ENCODE results near the gene TXN.

The TXN gene

DNA sequence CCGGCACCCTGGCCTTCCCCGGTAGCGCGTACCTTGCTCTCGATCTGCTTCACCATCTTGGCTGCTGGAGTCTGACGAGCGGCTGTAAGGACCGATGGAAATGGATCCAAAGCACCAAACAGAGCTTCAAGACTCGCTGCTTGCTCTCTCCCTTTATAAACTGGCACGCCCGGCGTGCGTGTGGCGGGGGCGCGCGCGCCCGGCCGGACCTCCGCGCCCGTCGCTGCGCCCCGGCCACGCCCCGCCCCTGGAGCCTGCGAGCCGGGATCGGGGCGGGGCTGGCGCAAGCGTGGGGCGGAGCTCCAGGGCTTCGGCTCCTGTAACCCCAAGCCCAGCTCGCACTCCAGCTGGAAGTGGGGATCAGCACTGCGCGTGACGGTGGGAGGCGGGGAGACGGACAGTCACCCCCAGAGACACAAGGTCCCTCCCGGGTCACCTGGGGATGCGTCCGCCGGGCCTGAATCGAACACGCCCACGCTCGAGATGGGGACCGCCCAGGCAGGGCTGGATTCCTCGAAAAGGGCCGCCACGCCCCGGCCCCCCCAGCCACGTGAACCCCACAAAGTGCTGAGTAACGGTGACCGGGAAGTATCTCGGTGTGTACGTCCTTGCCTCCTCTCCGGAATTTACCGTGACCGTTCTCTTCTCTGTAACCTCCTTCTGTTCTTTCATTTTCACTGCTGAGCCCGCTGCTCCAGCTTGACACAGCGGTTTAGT lies at the start of gene TXN:
TSS of gene TXN (minus strand) at position 128 of the 717 bp plus-strand sequence. CDS start at position 56, 72 bp downstream.
- H3K27ac Mint-ChIP-seq, result peak within 1 kb of the TSS; percentile 99
- H3K4me3 Mint-ChIP-seq, result peak within 1 kb of the TSS; percentile 99
- peaks cover 57% of the 10 kb centered on the region for H3K4me1 Mint-ChIP-seq
- peak; percentile 91 for DNase-seq
- TF ChIP-seq, protein P1, sequence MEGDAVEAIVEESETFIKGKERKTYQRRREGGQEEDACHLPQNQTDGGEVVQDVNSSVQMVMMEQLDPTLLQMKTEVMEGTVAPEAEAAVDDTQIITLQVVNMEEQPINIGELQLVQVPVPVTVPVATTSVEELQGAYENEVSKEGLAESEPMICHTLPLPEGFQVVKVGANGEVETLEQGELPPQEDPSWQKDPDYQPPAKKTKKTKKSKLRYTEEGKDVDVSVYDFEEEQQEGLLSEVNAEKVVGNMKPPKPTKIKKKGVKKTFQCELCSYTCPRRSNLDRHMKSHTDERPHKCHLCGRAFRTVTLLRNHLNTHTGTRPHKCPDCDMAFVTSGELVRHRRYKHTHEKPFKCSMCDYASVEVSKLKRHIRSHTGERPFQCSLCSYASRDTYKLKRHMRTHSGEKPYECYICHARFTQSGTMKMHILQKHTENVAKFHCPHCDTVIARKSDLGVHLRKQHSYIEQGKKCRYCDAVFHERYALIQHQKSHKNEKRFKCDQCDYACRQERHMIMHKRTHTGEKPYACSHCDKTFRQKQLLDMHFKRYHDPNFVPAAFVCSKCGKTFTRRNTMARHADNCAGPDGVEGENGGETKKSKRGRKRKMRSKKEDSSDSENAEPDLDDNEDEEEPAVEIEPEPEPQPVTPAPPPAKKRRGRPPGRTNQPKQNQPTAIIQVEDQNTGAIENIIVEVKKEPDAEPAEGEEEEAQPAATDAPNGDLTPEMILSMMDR (IDR thresholded peaks at IDR 0.05), result no peak
- peaks cover 16% of the 10 kb centered on the region for H3K36me3 Mint-ChIP-seq (ENCODE audit: low read depth)
- no peaks in the 10 kb centered on the region for H3K9me3 Mint-ChIP-seq
- peaks cover 7% of the 10 kb centered on the region for H3K27me3 Mint-ChIP-seq (ENCODE audit: low read depth, poor library complexity)

DNA sequence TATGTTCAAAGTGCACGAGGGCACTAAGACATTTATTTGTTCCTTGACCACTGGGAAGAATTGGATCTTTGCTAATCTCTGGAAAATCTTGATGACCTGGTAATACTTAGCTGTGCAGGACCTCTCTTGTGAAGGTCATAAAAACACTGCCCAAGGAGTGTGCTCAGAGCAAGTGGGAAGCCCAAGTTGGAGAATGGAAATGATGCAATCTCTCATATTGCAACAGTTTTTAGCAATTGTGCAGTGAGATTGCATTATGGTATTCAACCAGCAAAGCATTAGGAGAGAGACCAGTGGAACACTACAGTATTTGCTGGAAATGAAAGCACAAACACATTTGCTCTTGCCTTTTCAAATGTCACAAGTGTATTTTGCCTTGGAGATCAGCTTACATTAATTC lies 46.8 kb upstream of the TXN start:
- Mint-ChIP-seq H3K36me3 (ENCODE audit: low read depth) (no peaks in the 10 kb centered on the region), H3K9me3 (peaks cover 8% of the 10 kb centered on the region), H3K4me3 (no peak overlapping the region), H3K27me3 (ENCODE audit: low read depth, poor library complexity) (peaks cover 9% of the 10 kb centered on the region), H3K4me1 (peaks cover 4% of the 10 kb centered on the region), H3K27ac (no peak overlapping the region)
- TF ChIP-seq, protein P1 (IDR thresholded peaks at IDR 0.05), result no peak
- no peak for DNase-seq

DNA sequence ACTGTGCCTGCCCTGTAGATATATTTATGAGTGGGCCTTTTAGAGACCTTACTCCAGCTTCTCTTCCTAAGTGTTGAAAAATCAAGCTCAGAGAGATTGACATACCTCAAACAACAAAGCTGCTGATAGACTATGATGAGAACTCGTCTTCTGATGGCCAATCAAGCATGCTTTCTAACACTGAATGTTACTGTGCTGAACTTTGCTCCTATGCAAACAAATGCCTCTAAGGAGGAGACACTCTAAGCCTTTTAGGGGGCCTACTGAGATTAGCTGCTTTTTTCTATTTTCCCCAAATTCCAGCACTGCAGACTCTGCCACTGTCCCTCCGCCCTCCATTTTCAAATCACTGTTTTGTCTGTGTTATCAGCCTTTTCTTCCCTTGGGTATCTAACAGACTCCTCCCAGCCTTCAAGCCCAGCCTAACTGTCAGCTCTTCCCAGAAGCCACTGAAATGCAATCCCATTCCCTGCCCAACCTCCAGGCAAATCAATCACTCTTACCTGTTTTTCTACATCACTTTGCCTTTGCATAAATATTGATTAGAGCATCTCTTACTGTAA lies 41.8 kb upstream of the TXN start:
- Mint-ChIP-seq H3K27me3 (ENCODE audit: low read depth, poor library complexity) (peaks cover 12% of the 10 kb centered on the region), H3K36me3 (ENCODE audit: low read depth) (no peaks in the 10 kb centered on the region), H3K4me3 (no peak overlapping the region), H3K27ac (no peak overlapping the region), H3K4me1 (peaks cover 4% of the 10 kb centered on the region), H3K9me3 (no peaks in the 10 kb centered on the region)
- TF ChIP-seq, protein P1 (IDR thresholded peaks at IDR 0.05), result no peak
- no peak for DNase-seq

DNA sequence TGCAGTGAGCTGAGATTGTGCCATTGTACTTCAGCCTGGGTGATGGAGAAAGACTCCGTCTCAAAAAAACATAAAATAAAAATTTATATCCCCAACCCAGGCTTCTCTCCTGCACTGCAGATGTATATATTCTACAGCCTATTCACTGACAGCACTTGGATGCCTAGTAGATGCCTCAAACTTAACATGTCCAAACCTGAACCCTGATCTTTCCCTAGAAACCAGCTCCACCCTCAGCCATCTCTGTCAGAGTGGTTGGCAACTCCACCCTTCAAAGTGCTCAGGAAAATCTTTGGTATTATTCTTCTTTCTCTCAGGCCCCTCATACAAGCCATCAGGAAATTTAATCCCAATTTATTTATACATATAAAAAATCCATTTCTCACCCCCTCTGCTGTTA lies 36.9 kb upstream of the TXN start:
- no peak overlapping the region for H3K4me3 Mint-ChIP-seq

DNA sequence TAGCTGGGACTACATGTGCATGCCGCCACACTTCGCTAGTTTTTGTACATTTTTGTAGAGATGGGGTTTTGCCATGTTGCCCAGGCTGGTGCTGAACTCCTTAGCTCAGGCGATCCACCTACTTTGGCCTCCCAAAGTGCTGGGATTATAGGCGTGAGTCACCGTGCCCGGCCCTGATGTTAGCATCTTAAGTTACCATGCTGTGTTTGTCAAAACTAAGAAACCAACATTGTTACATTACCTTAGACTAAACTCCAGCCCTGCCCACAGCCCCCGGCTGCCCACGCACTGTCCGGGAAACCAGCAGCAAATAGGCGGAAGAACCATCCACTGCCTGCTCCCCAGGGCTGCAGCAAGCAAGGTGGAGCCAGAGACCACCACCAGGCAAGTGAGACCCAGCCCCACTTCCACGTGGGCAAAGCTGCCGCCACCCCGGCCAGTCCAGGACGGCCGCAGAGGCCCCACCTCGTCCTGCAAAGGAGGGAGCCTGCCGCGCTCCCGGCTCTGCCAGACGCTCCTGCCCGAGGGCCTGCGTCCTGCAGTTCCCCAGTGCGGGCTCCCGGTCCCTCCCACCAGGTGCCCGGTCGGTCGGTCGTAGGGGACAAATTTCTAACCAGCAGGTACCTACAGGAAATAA lies 35.7 kb upstream of the TXN start:
- DNase-seq, result no peak
- no peaks in the 10 kb centered on the region for H3K4me1 Mint-ChIP-seq
- H3K27me3 Mint-ChIP-seq (ENCODE audit: low read depth, poor library complexity), result peaks cover 9% of the 10 kb centered on the region
- TF ChIP-seq, protein P1 (IDR thresholded peaks at IDR 0.05), result no peak
- H3K27ac Mint-ChIP-seq, result no peak overlapping the region
- H3K36me3 Mint-ChIP-seq (ENCODE audit: low read depth), result no peaks in the 10 kb centered on the region
- no peaks in the 10 kb centered on the region for H3K9me3 Mint-ChIP-seq
- no peak overlapping the region for H3K4me3 Mint-ChIP-seq

More for the DNA sequence above, 36.9 kb upstream of the TXN start:
- Mint-ChIP-seq H3K9me3 (no peaks in the 10 kb centered on the region), H3K27ac (no peak overlapping the region), H3K4me1 (peaks cover 1% of the 10 kb centered on the region), H3K27me3 (ENCODE audit: low read depth, poor library complexity) (peaks cover 9% of the 10 kb centered on the region), H3K36me3 (ENCODE audit: low read depth) (no peaks in the 10 kb centered on the region)
- TF ChIP-seq, protein P1 (IDR thresholded peaks at IDR 0.05), result no peak
- no peak for DNase-seq

Measured in nephron progenitor cell (in vitro differentiated cells).